Neural cell (in vitro differentiated cells): Measurements from ENCODE around the gene ITGAX. TPM values are rescaled to one million over a fixed set of nuclear protein-coding genes. Genes with fewer than 3 reads are reported as not detected.

Experiments used
- H2AFZ ChIP-seq: fragments of 200-600, 300-800 bp; sonication (generic), shearing (Covaris generic); 2 replicates; pipeline ENCODE4 v1.6.0; 2014; ENCODE audit warnings: low read depth, mild to moderate bottlenecking, antibody characterized with exemption, low read length, moderate library complexity
- H3F3A ChIP-seq: fragments of 200-600 bp; shearing (Covaris generic); 2 replicates; pipeline ENCODE4 v1.6.1; 2016; ENCODE audit warnings: mild to moderate bottlenecking, moderate library complexity, mixed read lengths, antibody characterized with exemption, low read length; ENCODE audit not compliant: insufficient read depth, poor library complexity, severe bottlenecking
- H3K27ac ChIP-seq: fragments of 200-600, 300-800 bp; sonication (generic), shearing (Covaris generic); 2 replicates; pipeline ENCODE4 v1.5.1; 2014; ENCODE audit warnings: mild to moderate bottlenecking, low read length, moderate library complexity
- H3K27me3 ChIP-seq: fragments of 300-800, 200-600 bp; sonication (generic), shearing (Covaris generic); 2 replicates; pipeline ENCODE4 v1.6.0; 2014; ENCODE audit warnings: mild to moderate bottlenecking, low read depth, low read length, moderate library complexity; ENCODE audit not compliant: insufficient read depth
- H3K36me3 ChIP-seq: fragments of 300-800, 200-600 bp; sonication (generic), shearing (Covaris generic); 2 replicates; pipeline ENCODE4 v1.5.1; 2014; ENCODE audit warnings: mild to moderate bottlenecking, antibody characterized with exemption, low read length, moderate library complexity; ENCODE audit not compliant: insufficient read depth
- H3K4me2 ChIP-seq: fragments of 300-800, 200-600 bp; sonication (generic), shearing (Covaris generic); 2 replicates; pipeline ENCODE4 v1.6.0; 2014; ENCODE audit warnings: mild to moderate bottlenecking, low read length
- H3K4me3 ChIP-seq: fragments of 300-800, 200-600 bp; sonication (generic), shearing (Covaris generic); 2 replicates; pipeline ENCODE4 v1.5.1; 2014; ENCODE audit warnings: mild to moderate bottlenecking, low read length, moderate library complexity
- H3K79me2 ChIP-seq: fragments of 200-600 bp; shearing (Covaris generic); replicated peaks from 2 replicates; pipeline ENCODE4 v1.6.0; 2014; ENCODE audit warnings: mild to moderate bottlenecking, low read length, moderate library complexity; ENCODE audit not compliant: insufficient read depth
- H3K9ac ChIP-seq: fragments of 300-800, 200-600 bp; sonication (generic), shearing (Covaris generic); 2 replicates; pipeline ENCODE4 v1.6.1; 2016; ENCODE audit warnings: mild to moderate bottlenecking, low read length, mixed read lengths
- H3K9me2 ChIP-seq: fragments of 200-600 bp; shearing (Covaris generic); 2 replicates; pipeline ENCODE4 v1.6.1; 2016; ENCODE audit warnings: mild to moderate bottlenecking, low read length, mixed read lengths; ENCODE audit not compliant: insufficient read depth
- H3K9me3 ChIP-seq: fragments of 200-600, 300-800 bp; sonication (generic), shearing (Covaris generic); 2 replicates; pipeline ENCODE4 v1.6.1; 2016; ENCODE audit warnings: mild to moderate bottlenecking, mixed run types, low read length, moderate library complexity, mixed read lengths
- H4K20me1 ChIP-seq: fragments of 200-600 bp; shearing (Covaris generic); 2 replicates; pipeline ENCODE4 v1.6.1; 2016; ENCODE audit warnings: mild to moderate bottlenecking, mixed run types; ENCODE audit not compliant: insufficient read depth
- CTCF ChIP-seq: fragments of 450-650 bp; IDR thresholded peaks from 2 replicates; pipeline ENCODE4 v1.5.1; 2014; ENCODE audit warnings: antibody characterized with exemption, mild to moderate bottlenecking, moderate library complexity; ENCODE audit not compliant: poor library complexity, severe bottlenecking
- EP300 ChIP-seq: fragments of 450-650 bp; conservative IDR thresholded peaks from 2 replicates; pipeline ENCODE4 v1.6.1; 2014; ENCODE audit warnings: antibody characterized with exemption, mild to moderate bottlenecking, moderate library complexity; ENCODE audit not compliant: poor library complexity, severe bottlenecking
- EZH2 ChIP-seq: fragments of 200-600, 300-800 bp; shearing (Covaris generic), sonication (generic); IDR thresholded peaks from 2 replicates; pipeline ENCODE4 v1.6.1; 2014; ENCODE audit warnings: antibody characterized with exemption, low read length, borderline replicate concordance, mild to moderate bottlenecking; ENCODE audit not compliant: insufficient read depth, poor library complexity, severe bottlenecking
- MXI1 ChIP-seq: fragments of 450-650 bp; conservative IDR thresholded peaks from 2 replicates; pipeline ENCODE4 v1.6.1; 2014; ENCODE audit warnings: antibody characterized with exemption, mild to moderate bottlenecking; ENCODE audit not compliant: poor library complexity, severe bottlenecking
- POLR2AphosphoS5 ChIP-seq: IDR thresholded peaks from 2 replicates; pipeline ENCODE4 v1.6.1; 2012
- RAD21 ChIP-seq: fragments of 450-650 bp; conservative IDR thresholded peaks from 2 replicates; pipeline ENCODE4 v1.6.1; 2014; ENCODE audit warnings: antibody characterized with exemption, mild to moderate bottlenecking, moderate library complexity
- SMC3 ChIP-seq: fragments of 450-650 bp; conservative IDR thresholded peaks from 2 replicates; pipeline ENCODE4 v1.6.1; 2014; ENCODE audit warnings: antibody characterized with exemption, mild to moderate bottlenecking, moderate library complexity; ENCODE audit not compliant: poor library complexity
- TAF1 ChIP-seq: IDR thresholded peaks from 2 replicates; pipeline ENCODE4 v1.6.1; 2012; ENCODE audit warnings: low read depth
- polyA plus RNA-seq: library from polyadenylated mRNA; depleted of rRNA; stranded (reverse); fragments of >200 nt; gene quantifications from 2 replicates; pipeline ENCODE4 v1.2.3, GENCODE V29; 2014
- TF ChIP-seq, protein P1 (sequence below): IDR thresholded peaks from 2 replicates; pipeline ENCODE4 v1.6.1; 2012; ENCODE audit warnings: borderline replicate concordance

The ITGAX gene
- polyA plus RNA-seq, 1 donor from 2014 or later = not detected

- H3K27ac ChIP-seq = no peak overlapping the region
- no peaks in the 10 kb centered on the region for H3K27me3 ChIP-seq
- H3K79me2 ChIP-seq = no peaks in the 10 kb centered on the region
- no peak overlapping the region for H3K9ac ChIP-seq
- TF ChIP-seq RAD21 (no peak), SMC3 (no peak), EZH2 (no peak), POLR2AphosphoS5 (no peak), MXI1 (no peak), CTCF (no peak), TAF1 (no peak), EP300 (no peak)
- TF ChIP-seq, protein P1, sequence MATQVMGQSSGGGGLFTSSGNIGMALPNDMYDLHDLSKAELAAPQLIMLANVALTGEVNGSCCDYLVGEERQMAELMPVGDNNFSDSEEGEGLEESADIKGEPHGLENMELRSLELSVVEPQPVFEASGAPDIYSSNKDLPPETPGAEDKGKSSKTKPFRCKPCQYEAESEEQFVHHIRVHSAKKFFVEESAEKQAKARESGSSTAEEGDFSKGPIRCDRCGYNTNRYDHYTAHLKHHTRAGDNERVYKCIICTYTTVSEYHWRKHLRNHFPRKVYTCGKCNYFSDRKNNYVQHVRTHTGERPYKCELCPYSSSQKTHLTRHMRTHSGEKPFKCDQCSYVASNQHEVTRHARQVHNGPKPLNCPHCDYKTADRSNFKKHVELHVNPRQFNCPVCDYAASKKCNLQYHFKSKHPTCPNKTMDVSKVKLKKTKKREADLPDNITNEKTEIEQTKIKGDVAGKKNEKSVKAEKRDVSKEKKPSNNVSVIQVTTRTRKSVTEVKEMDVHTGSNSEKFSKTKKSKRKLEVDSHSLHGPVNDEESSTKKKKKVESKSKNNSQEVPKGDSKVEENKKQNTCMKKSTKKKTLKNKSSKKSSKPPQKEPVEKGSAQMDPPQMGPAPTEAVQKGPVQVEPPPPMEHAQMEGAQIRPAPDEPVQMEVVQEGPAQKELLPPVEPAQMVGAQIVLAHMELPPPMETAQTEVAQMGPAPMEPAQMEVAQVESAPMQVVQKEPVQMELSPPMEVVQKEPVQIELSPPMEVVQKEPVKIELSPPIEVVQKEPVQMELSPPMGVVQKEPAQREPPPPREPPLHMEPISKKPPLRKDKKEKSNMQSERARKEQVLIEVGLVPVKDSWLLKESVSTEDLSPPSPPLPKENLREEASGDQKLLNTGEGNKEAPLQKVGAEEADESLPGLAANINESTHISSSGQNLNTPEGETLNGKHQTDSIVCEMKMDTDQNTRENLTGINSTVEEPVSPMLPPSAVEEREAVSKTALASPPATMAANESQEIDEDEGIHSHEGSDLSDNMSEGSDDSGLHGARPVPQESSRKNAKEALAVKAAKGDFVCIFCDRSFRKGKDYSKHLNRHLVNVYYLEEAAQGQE = no peak
- H3F3A ChIP-seq = no peaks in the 10 kb centered on the region
- no peak overlapping the region for H3K4me2 ChIP-seq
- H4K20me1 ChIP-seq = no peaks in the 10 kb centered on the region
- no peak overlapping the region for H2AFZ ChIP-seq
- no peaks in the 10 kb centered on the region for H3K9me2 ChIP-seq
- no peaks in the 10 kb centered on the region for H3K36me3 ChIP-seq
- no peaks in the 10 kb centered on the region for H3K9me3 ChIP-seq
- no peak overlapping the region for H3K4me3 ChIP-seq
Observed at GRCh38 chr16:31403590-31404352, 48.8 kb downstream of the ITGAX start.

- Histone ChIP-seq H3K9ac (no peak overlapping the region), H3K9me2 (no peaks in the 10 kb centered on the region), H3K27ac (no peak overlapping the region), H3K4me3 (no peak overlapping the region), H3F3A (no peaks in the 10 kb centered on the region), H3K36me3 (no peaks in the 10 kb centered on the region), H3K9me3 (no peaks in the 10 kb centered on the region), H2AFZ (no peak overlapping the region), H3K27me3 (no peaks in the 10 kb centered on the region), H3K79me2 (no peaks in the 10 kb centered on the region), H3K4me2 (no peak overlapping the region), H4K20me1 (no peaks in the 10 kb centered on the region)
- TF ChIP-seq TAF1 (no peak), EP300 (no peak), CTCF (no peak), MXI1 (no peak), RAD21 (no peak), POLR2AphosphoS5 (no peak), EZH2 (no peak), SMC3 (no peak)
- TF ChIP-seq, protein P1 = no peak
Observed at GRCh38 chr16:31404353-31405064, 49.5 kb downstream of the ITGAX start.
